ENCODE measurements around the gene BMS1. TPM values are rescaled to one million over a fixed set of nuclear protein-coding genes. Genes with fewer than 3 reads are reported as not detected.

BMS1 gene
- 24.0 to 26.5 TPM (median 25.6 TPM) in 5 replicates for total RNA-seq (2022; extraction: Qiagen RNA extraction)

GRCh38 chr10:42782446-42783180 lies at the start of gene BMS1:
BMS1 (plus strand) TSS chr10:42782795; CDS start chr10:42784395, 1,600 bp downstream.

Other genes with a start within 250 kb of the BMS1 start
- gene ZNF33B, start 144.2 kb upstream of the BMS1 start, total RNA-seq (2022; extraction: Qiagen RNA extraction) = 5.4 to 5.9 TPM (median 5.5 TPM) in 5 replicates

Measured in A549 treated with dexamethasone at 1 μM for 4 hours (cell line).